ENCODE data around the gene PSAPL1.

- TF ChIP-seq, protein P1, sequence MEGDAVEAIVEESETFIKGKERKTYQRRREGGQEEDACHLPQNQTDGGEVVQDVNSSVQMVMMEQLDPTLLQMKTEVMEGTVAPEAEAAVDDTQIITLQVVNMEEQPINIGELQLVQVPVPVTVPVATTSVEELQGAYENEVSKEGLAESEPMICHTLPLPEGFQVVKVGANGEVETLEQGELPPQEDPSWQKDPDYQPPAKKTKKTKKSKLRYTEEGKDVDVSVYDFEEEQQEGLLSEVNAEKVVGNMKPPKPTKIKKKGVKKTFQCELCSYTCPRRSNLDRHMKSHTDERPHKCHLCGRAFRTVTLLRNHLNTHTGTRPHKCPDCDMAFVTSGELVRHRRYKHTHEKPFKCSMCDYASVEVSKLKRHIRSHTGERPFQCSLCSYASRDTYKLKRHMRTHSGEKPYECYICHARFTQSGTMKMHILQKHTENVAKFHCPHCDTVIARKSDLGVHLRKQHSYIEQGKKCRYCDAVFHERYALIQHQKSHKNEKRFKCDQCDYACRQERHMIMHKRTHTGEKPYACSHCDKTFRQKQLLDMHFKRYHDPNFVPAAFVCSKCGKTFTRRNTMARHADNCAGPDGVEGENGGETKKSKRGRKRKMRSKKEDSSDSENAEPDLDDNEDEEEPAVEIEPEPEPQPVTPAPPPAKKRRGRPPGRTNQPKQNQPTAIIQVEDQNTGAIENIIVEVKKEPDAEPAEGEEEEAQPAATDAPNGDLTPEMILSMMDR (IDR thresholded peaks at IDR 0.05): no peak
- TF ChIP-seq POLR2A (IDR thresholded peaks at IDR 0.05) (no peak), POLR2AphosphoS5 (IDR thresholded peaks at IDR 0.05) (no peak)
These were observed 20.7 kb downstream of the PSAPL1 start for GRCh38 chr4:7414046-7414445.
